Neural cell (in vitro differentiated cells): ENCODE results near the gene RNASE4. TPM values are rescaled to one million over a fixed set of nuclear protein-coding genes. Genes with fewer than 3 reads are reported as not detected.

Source experiments
- H2AFZ ChIP-seq: fragments of 200-600, 300-800 bp; sonication (generic), shearing (Covaris generic); 2 replicates; pipeline ENCODE4 v1.6.0; 2014; ENCODE audit warnings: low read depth, mild to moderate bottlenecking, antibody characterized with exemption, low read length, moderate library complexity
- H3F3A ChIP-seq: fragments of 200-600 bp; shearing (Covaris generic); 2 replicates; pipeline ENCODE4 v1.6.1; 2016; ENCODE audit warnings: mild to moderate bottlenecking, moderate library complexity, mixed read lengths, antibody characterized with exemption, low read length; ENCODE audit not compliant: insufficient read depth, poor library complexity, severe bottlenecking
- H3K27ac ChIP-seq: fragments of 200-600, 300-800 bp; sonication (generic), shearing (Covaris generic); 2 replicates; pipeline ENCODE4 v1.5.1; 2014; ENCODE audit warnings: mild to moderate bottlenecking, low read length, moderate library complexity
- H3K27me3 ChIP-seq: fragments of 300-800, 200-600 bp; sonication (generic), shearing (Covaris generic); 2 replicates; pipeline ENCODE4 v1.6.0; 2014; ENCODE audit warnings: mild to moderate bottlenecking, low read depth, low read length, moderate library complexity; ENCODE audit not compliant: insufficient read depth
- H3K36me3 ChIP-seq: fragments of 300-800, 200-600 bp; sonication (generic), shearing (Covaris generic); 2 replicates; pipeline ENCODE4 v1.5.1; 2014; ENCODE audit warnings: mild to moderate bottlenecking, antibody characterized with exemption, low read length, moderate library complexity; ENCODE audit not compliant: insufficient read depth
- H3K4me2 ChIP-seq: fragments of 300-800, 200-600 bp; sonication (generic), shearing (Covaris generic); 2 replicates; pipeline ENCODE4 v1.6.0; 2014; ENCODE audit warnings: mild to moderate bottlenecking, low read length
- H3K4me3 ChIP-seq: fragments of 300-800, 200-600 bp; sonication (generic), shearing (Covaris generic); 2 replicates; pipeline ENCODE4 v1.5.1; 2014; ENCODE audit warnings: mild to moderate bottlenecking, low read length, moderate library complexity
- H3K79me2 ChIP-seq: fragments of 200-600 bp; shearing (Covaris generic); replicated peaks from 2 replicates; pipeline ENCODE4 v1.6.0; 2014; ENCODE audit warnings: mild to moderate bottlenecking, low read length, moderate library complexity; ENCODE audit not compliant: insufficient read depth
- H3K9ac ChIP-seq: fragments of 300-800, 200-600 bp; sonication (generic), shearing (Covaris generic); 2 replicates; pipeline ENCODE4 v1.6.1; 2016; ENCODE audit warnings: mild to moderate bottlenecking, low read length, mixed read lengths
- H3K9me2 ChIP-seq: fragments of 200-600 bp; shearing (Covaris generic); 2 replicates; pipeline ENCODE4 v1.6.1; 2016; ENCODE audit warnings: mild to moderate bottlenecking, low read length, mixed read lengths; ENCODE audit not compliant: insufficient read depth
- H3K9me3 ChIP-seq: fragments of 200-600, 300-800 bp; sonication (generic), shearing (Covaris generic); 2 replicates; pipeline ENCODE4 v1.6.1; 2016; ENCODE audit warnings: mild to moderate bottlenecking, mixed run types, low read length, moderate library complexity, mixed read lengths
- H4K20me1 ChIP-seq: fragments of 200-600 bp; shearing (Covaris generic); 2 replicates; pipeline ENCODE4 v1.6.1; 2016; ENCODE audit warnings: mild to moderate bottlenecking, mixed run types; ENCODE audit not compliant: insufficient read depth
- CTCF ChIP-seq: fragments of 450-650 bp; IDR thresholded peaks from 2 replicates; pipeline ENCODE4 v1.5.1; 2014; ENCODE audit warnings: antibody characterized with exemption, mild to moderate bottlenecking, moderate library complexity; ENCODE audit not compliant: poor library complexity, severe bottlenecking
- EP300 ChIP-seq: fragments of 450-650 bp; conservative IDR thresholded peaks from 2 replicates; pipeline ENCODE4 v1.6.1; 2014; ENCODE audit warnings: antibody characterized with exemption, mild to moderate bottlenecking, moderate library complexity; ENCODE audit not compliant: poor library complexity, severe bottlenecking
- EZH2 ChIP-seq: fragments of 200-600, 300-800 bp; shearing (Covaris generic), sonication (generic); IDR thresholded peaks from 2 replicates; pipeline ENCODE4 v1.6.1; 2014; ENCODE audit warnings: antibody characterized with exemption, low read length, borderline replicate concordance, mild to moderate bottlenecking; ENCODE audit not compliant: insufficient read depth, poor library complexity, severe bottlenecking
- MXI1 ChIP-seq: fragments of 450-650 bp; conservative IDR thresholded peaks from 2 replicates; pipeline ENCODE4 v1.6.1; 2014; ENCODE audit warnings: antibody characterized with exemption, mild to moderate bottlenecking; ENCODE audit not compliant: poor library complexity, severe bottlenecking
- POLR2AphosphoS5 ChIP-seq: IDR thresholded peaks from 2 replicates; pipeline ENCODE4 v1.6.1; 2012
- RAD21 ChIP-seq: fragments of 450-650 bp; conservative IDR thresholded peaks from 2 replicates; pipeline ENCODE4 v1.6.1; 2014; ENCODE audit warnings: antibody characterized with exemption, mild to moderate bottlenecking, moderate library complexity
- REST ChIP-seq: IDR thresholded peaks from 2 replicates; pipeline ENCODE4 v1.6.1; 2012; ENCODE audit warnings: borderline replicate concordance
- SMC3 ChIP-seq: fragments of 450-650 bp; conservative IDR thresholded peaks from 2 replicates; pipeline ENCODE4 v1.6.1; 2014; ENCODE audit warnings: antibody characterized with exemption, mild to moderate bottlenecking, moderate library complexity; ENCODE audit not compliant: poor library complexity
- TAF1 ChIP-seq: IDR thresholded peaks from 2 replicates; pipeline ENCODE4 v1.6.1; 2012; ENCODE audit warnings: low read depth
- polyA plus RNA-seq: library from polyadenylated mRNA; depleted of rRNA; stranded (reverse); fragments of >200 nt; gene quantifications from 2 replicates; pipeline ENCODE4 v1.2.3, GENCODE V29; 2014

RNASE4 gene
- polyA plus RNA-seq, 1 donor from 2014 or later: 1.1 TPM

GRCh38 chr14:20645481-20645880, 38.9 kb upstream of the RNASE4 start:
- no peak overlapping the region for H3K4me3 ChIP-seq
- H3K9ac ChIP-seq: no peak overlapping the region
- no peaks in the 10 kb centered on the region for H3K9me3 ChIP-seq
- H3K27ac ChIP-seq: no peak overlapping the region
- H3K4me2 ChIP-seq: no peak overlapping the region
- H3K79me2 ChIP-seq: no peaks in the 10 kb centered on the region
- no peaks in the 10 kb centered on the region for H3K9me2 ChIP-seq
- TF ChIP-seq CTCF (no peak), SMC3 (no peak), REST (no peak), EP300 (no peak), EZH2 (no peak), TAF1 (no peak), MXI1 (no peak), POLR2AphosphoS5 (no peak), RAD21 (no peak)
- H3K36me3 ChIP-seq: no peaks in the 10 kb centered on the region
- H3F3A ChIP-seq: no peaks in the 10 kb centered on the region
- H2AFZ ChIP-seq: no peak overlapping the region
- no peaks in the 10 kb centered on the region for H3K27me3 ChIP-seq
- H4K20me1 ChIP-seq: no peaks in the 10 kb centered on the region

GRCh38 chr14:20652996-20653975, 31.1 kb upstream of the RNASE4 start:
- H2AFZ ChIP-seq: no peak overlapping the region
- H3K36me3 ChIP-seq: no peaks in the 10 kb centered on the region
- no peak for TF ChIP-seq EZH2
- TF ChIP-seq TAF1: no peak
- TF ChIP-seq MXI1: no peak
- no peak for TF ChIP-seq POLR2AphosphoS5
- TF ChIP-seq RAD21: no peak
- no peak for TF ChIP-seq EP300
- no peak for TF ChIP-seq SMC3
- no peak for TF ChIP-seq REST
- TF ChIP-seq CTCF: no peak
- no peak overlapping the region for H3K9ac ChIP-seq
- H3K4me2 ChIP-seq: peak overlapping the region; percentile 41
- no peaks in the 10 kb centered on the region for H3K9me3 ChIP-seq
- no peaks in the 10 kb centered on the region for H4K20me1 ChIP-seq
- H3K9me2 ChIP-seq: no peaks in the 10 kb centered on the region
- H3K79me2 ChIP-seq: no peaks in the 10 kb centered on the region
- peaks cover 61% of the 10 kb centered on the region for H3K27me3 ChIP-seq
- peak overlapping the region; percentile 60 for H3K4me3 ChIP-seq
- no peaks in the 10 kb centered on the region for H3F3A ChIP-seq
- H3K27ac ChIP-seq: no peak overlapping the region
